ENCODE results near the gene KIDINS220. TPM values are rescaled to one million over a fixed set of nuclear protein-coding genes. Genes with fewer than 3 reads are reported as not detected.

The KIDINS220 gene
- total RNA-seq, 1 donor from 2014 or later = 47.8 TPM

GRCh38 chr2:8855010-8855409 is 17.6 kb upstream of the KIDINS220 start:
- Mint-ChIP-seq H3K9me3 (ENCODE audit: unreplicated experiment) (no peaks in the 10 kb centered on the region), H3K27ac (ENCODE audit: unreplicated experiment) (no peak overlapping the region), H3K36me3 (ENCODE audit: low read depth, unreplicated experiment) (peaks cover 6% of the 10 kb centered on the region), H3K27me3 (ENCODE audit: low read depth, unreplicated experiment) (no peaks in the 10 kb centered on the region), H3K4me1 (ENCODE audit: low read depth, unreplicated experiment) (peaks cover 8% of the 10 kb centered on the region), H3K4me3 (ENCODE audit: unreplicated experiment) (no peak overlapping the region)
- H4K20me1 ChIP-seq (ENCODE audit: insufficient read depth, low read length) = no peaks in the 10 kb centered on the region
- H3K79me2 ChIP-seq (ENCODE audit: insufficient read depth, low read length) = no peaks in the 10 kb centered on the region
- H3K36me3 ChIP-seq (ENCODE audit: insufficient read depth, low read length) = no peaks in the 10 kb centered on the region
- no peaks in the 10 kb centered on the region for H3K27me3 ChIP-seq (ENCODE audit: insufficient read depth, low read length)
- no peak overlapping the region for H2AFZ ChIP-seq (ENCODE audit: low read depth, low read length)
- DNase-seq (ENCODE audit: low read depth) (no peak), FAIRE-seq (peak; percentile 17)
- TF ChIP-seq EZH2 (IDR thresholded peaks at IDR 0.05; ENCODE audit: insufficient read depth, low read length) = no peak
- no peak overlapping the region for H3K4me2 ChIP-seq (ENCODE audit: low read length)
- no peaks in the 10 kb centered on the region for H3K9me3 ChIP-seq (ENCODE audit: insufficient read depth, low read depth, low read length)
- H3K4me1 ChIP-seq (ENCODE audit: insufficient read depth, low read length) = no peaks in the 10 kb centered on the region
- no peak overlapping the region for H3K27ac ChIP-seq (ENCODE audit: low read depth, low read length)
- H3K4me3 ChIP-seq (ENCODE audit: insufficient read depth, low read depth, low read length) = no peak overlapping the region
- H3K9ac ChIP-seq (ENCODE audit: low read length) = no peak overlapping the region

GRCh38 chr2:8853426-8853825 is 16.0 kb upstream of the KIDINS220 start:
- H3K4me3 ChIP-seq (ENCODE audit: insufficient read depth, low read depth, low read length) = no peak overlapping the region
- peaks cover 6% of the 10 kb centered on the region for H3K36me3 Mint-ChIP-seq (ENCODE audit: low read depth, unreplicated experiment)
- no peaks in the 10 kb centered on the region for H3K9me3 ChIP-seq (ENCODE audit: insufficient read depth, low read depth, low read length)
- no peaks in the 10 kb centered on the region for H4K20me1 ChIP-seq (ENCODE audit: insufficient read depth, low read length)
- FAIRE-seq (no peak), DNase-seq (ENCODE audit: low read depth) (no peak)
- no peaks in the 10 kb centered on the region for H3K9me3 Mint-ChIP-seq (ENCODE audit: unreplicated experiment)
- H3K4me1 Mint-ChIP-seq (ENCODE audit: low read depth, unreplicated experiment) = peaks cover 17% of the 10 kb centered on the region
- H3K4me2 ChIP-seq (ENCODE audit: low read length) = no peak overlapping the region
- no peaks in the 10 kb centered on the region for H3K79me2 ChIP-seq (ENCODE audit: insufficient read depth, low read length)
- H3K36me3 ChIP-seq (ENCODE audit: insufficient read depth, low read length) = no peaks in the 10 kb centered on the region
- no peak overlapping the region for H3K4me3 Mint-ChIP-seq (ENCODE audit: unreplicated experiment)
- TF ChIP-seq CTCF (IDR thresholded peaks at IDR 0.05; ENCODE audit: insufficient read depth, low read depth, low read length) (no peak), EZH2 (IDR thresholded peaks at IDR 0.05; ENCODE audit: insufficient read depth, low read length) (no peak)
- H3K27me3 Mint-ChIP-seq (ENCODE audit: low read depth, unreplicated experiment) = no peaks in the 10 kb centered on the region
- peaks cover 4% of the 10 kb centered on the region for H3K4me1 ChIP-seq (ENCODE audit: insufficient read depth, low read length)
- H2AFZ ChIP-seq (ENCODE audit: low read depth, low read length) = no peak overlapping the region
- no peak overlapping the region for H3K27ac Mint-ChIP-seq (ENCODE audit: unreplicated experiment)
- H3K9ac ChIP-seq (ENCODE audit: low read length) = no peak overlapping the region
- no peak overlapping the region for H3K27ac ChIP-seq (ENCODE audit: low read depth, low read length)
- no peaks in the 10 kb centered on the region for H3K27me3 ChIP-seq (ENCODE audit: insufficient read depth, low read length)

GRCh38 chr2:8851811-8852560 is 14.6 kb upstream of the KIDINS220 start:
- DNase-seq (ENCODE audit: low read depth) (no peak), FAIRE-seq (no peak)
- Histone ChIP-seq H2AFZ (ENCODE audit: low read depth, low read length) (no peak overlapping the region), H3K79me2 (ENCODE audit: insufficient read depth, low read length) (no peaks in the 10 kb centered on the region), H3K36me3 (ENCODE audit: insufficient read depth, low read length) (no peaks in the 10 kb centered on the region), H4K20me1 (ENCODE audit: insufficient read depth, low read length) (no peaks in the 10 kb centered on the region), H3K4me1 (ENCODE audit: insufficient read depth, low read length) (peaks cover 4% of the 10 kb centered on the region), H3K9me3 (ENCODE audit: insufficient read depth, low read depth, low read length) (no peaks in the 10 kb centered on the region), H3K4me3 (ENCODE audit: insufficient read depth, low read depth, low read length) (no peak overlapping the region), H3K27me3 (ENCODE audit: insufficient read depth, low read length) (no peaks in the 10 kb centered on the region), H3K4me2 (ENCODE audit: low read length) (no peak overlapping the region), H3K9ac (ENCODE audit: low read length) (no peak overlapping the region), H3K27ac (ENCODE audit: low read depth, low read length) (no peak overlapping the region)
- Mint-ChIP-seq H3K4me3 (ENCODE audit: unreplicated experiment) (no peak overlapping the region), H3K4me1 (ENCODE audit: low read depth, unreplicated experiment) (peaks cover 17% of the 10 kb centered on the region), H3K36me3 (ENCODE audit: low read depth, unreplicated experiment) (peaks cover 6% of the 10 kb centered on the region), H3K9me3 (ENCODE audit: unreplicated experiment) (no peaks in the 10 kb centered on the region), H3K27me3 (ENCODE audit: low read depth, unreplicated experiment) (no peaks in the 10 kb centered on the region), H3K27ac (ENCODE audit: unreplicated experiment) (no peak overlapping the region)
- no peak for TF ChIP-seq EZH2 (IDR thresholded peaks at IDR 0.05; ENCODE audit: insufficient read depth, low read length)
- no peak for TF ChIP-seq CTCF (IDR thresholded peaks at IDR 0.05; ENCODE audit: insufficient read depth, low read depth, low read length)
